ENCODE results near the gene F8A3. TPM values are rescaled to one million over a fixed set of nuclear protein-coding genes. Genes with fewer than 3 reads are reported as not detected.
"Not testable (repeated sequence)": the region's sequence is repeated elsewhere in the genome, so short reads cannot be mapped to it uniquely, and the experiment has no call there.

The F8A3 gene
- 9.7 TPM in 1 of 2 replicates, not detected in the other for total RNA-seq
- 0.06 TPM in 1 of 2 replicates, not detected in the other for polyA plus RNA-seq
- not detected in 2 replicates for polyA plus RNA-seq (2011; cell fraction: cytosol; rRNA removed)
- not detected in 2 replicates for polyA plus RNA-seq (2011; cell fraction: nucleus; rRNA removed)
- polyA plus RNA-seq (2012) = 2.3 and 3.8 TPM in 2 replicates
- polyA minus RNA-seq = not detected in 2 replicates
- 1.7 TPM for polyA minus RNA-seq (2011; cell fraction: cytosol; rRNA and poly(A)+ RNA removed)
- polyA minus RNA-seq (2011; cell fraction: nucleus; rRNA and poly(A)+ RNA removed) = not detected in 2 replicates
- percentile 11 among the genes with signal in this experiment for Bru-seq, nascent RNA
- percentile 24 among the genes with signal in this experiment for BruChase-seq, experiment 1, labeled RNA remaining after a 6-hour chase
- BruChase-seq, experiment 2, labeled RNA remaining after a 2-hour chase = not detected
- long read RNA-seq = 0 reads

DNA sequence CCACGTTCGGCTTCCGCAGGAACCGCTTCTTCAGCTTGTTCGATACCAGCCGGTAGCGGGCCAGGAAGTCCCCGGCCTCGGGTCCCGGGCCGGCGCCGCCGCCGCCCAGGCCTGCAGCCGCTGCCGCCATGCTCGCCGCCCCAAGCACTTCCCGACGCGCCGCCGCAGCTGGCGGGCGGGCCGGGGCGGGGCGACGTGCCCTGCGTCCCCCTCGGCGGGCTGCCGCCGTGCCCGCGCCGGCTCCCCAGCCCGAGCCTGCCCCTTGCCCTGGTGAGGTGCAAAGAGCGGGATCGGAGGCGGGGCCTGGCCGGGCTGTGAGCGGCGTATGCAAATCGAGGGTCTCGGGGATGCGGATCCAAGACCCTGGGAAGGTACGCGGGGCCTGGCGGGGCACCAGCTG, at the start of gene F8A3:
F8A3 (minus strand) TSS at position 150 of the 400 bp plus-strand sequence; CDS start at position 130, 20 bp downstream.
- H4K20me1 ChIP-seq (replicated peaks; ENCODE audit: control insufficient read depth, extremely low read depth, insufficient read depth, low read length); H3K27me3 ChIP-seq (ENCODE audit: control insufficient read depth in 2 of 2, insufficient read depth in 2 of 2, low read length in 2 of 2); CTCF ChIA-PET; H3K9ac ChIP-seq (replicated peaks; ENCODE audit: extremely low read depth, insufficient read depth, low read length); DNase-seq (ENCODE audit: low read depth, low spot score); dilution Hi-C loops (cut with MboI; ENCODE audit: extremely low pct_ligation_motif_present, low sequenced_read_pairs); POLR2A ChIA-PET; intact Hi-C loops (cut with micrococcal nuclease); H2AFZ ChIP-seq (ENCODE audit: low read depth, low read length); H3K27ac ChIP-seq (ENCODE audit: insufficient read depth, low read depth, low read length); H3K9me1 ChIP-seq (replicated peaks; ENCODE audit: control insufficient read depth, extremely low read depth, insufficient read depth, low read length); H3K4me3 ChIP-seq (replicated peaks in 1 of 3; ENCODE audit: insufficient read depth in 1 of 3, low read depth in 1 of 3, low read length in 3 of 3); H3K9me3 ChIP-seq (replicated peaks; ENCODE audit: control insufficient read depth, insufficient read depth, low read length); H3K79me2 ChIP-seq (ENCODE audit: control insufficient read depth, insufficient read depth, low read length); H3K4me1 ChIP-seq (ENCODE audit: control insufficient read depth, extremely low read depth, insufficient read depth, low read length); H3K4me2 ChIP-seq (ENCODE audit: insufficient read depth, low read length); H3K36me3 ChIP-seq (ENCODE audit: control insufficient read depth in 2 of 2, extremely low read depth in 1 of 2, insufficient read depth in 2 of 2, low read length in 2 of 2); BruUV-seq (replicated peaks); FAIRE-seq: not testable (repeated sequence)

DNA sequence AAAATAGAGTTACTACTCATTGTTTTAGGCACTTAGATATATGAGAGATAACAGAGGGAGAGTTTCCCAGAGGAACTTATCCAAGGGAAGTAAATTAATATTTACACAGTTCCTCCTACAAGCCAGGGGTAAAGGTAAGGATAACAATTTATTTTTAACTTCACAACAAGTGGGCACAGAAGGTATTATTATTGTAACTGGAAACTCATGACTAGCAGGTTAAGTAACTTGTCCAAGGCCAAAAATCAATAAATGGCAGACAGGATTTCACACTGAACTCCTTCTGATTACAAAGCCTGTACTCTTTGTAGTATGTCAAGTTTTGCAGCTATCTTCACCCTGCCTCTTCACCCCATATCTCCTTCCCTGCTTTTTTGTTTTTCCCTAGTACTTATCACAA, 46.9 kb upstream of the F8A3 start:
- Histone ChIP-seq H3K4me2 (ENCODE audit: insufficient read depth, low read length) (no peak overlapping the region), H3K27me3 (ENCODE audit: control insufficient read depth in 2 of 2, insufficient read depth in 2 of 2, low read length in 2 of 2) (no peaks in the 10 kb centered on the region), H3K9me3 (replicated peaks; ENCODE audit: control insufficient read depth, insufficient read depth, low read length) (no peaks in the 10 kb centered on the region), H3K4me3 (replicated peaks in 1 of 3; ENCODE audit: insufficient read depth in 1 of 3, low read depth in 1 of 3, low read length in 3 of 3) (no peak overlapping the region), H3K27ac (ENCODE audit: insufficient read depth, low read depth, low read length) (no peak overlapping the region), H2AFZ (ENCODE audit: low read depth, low read length) (no peak overlapping the region), H3K36me3 (ENCODE audit: control insufficient read depth in 2 of 2, extremely low read depth in 1 of 2, insufficient read depth in 2 of 2, low read length in 2 of 2) (no peaks in the 10 kb centered on the region), H3K4me1 (ENCODE audit: control insufficient read depth, extremely low read depth, insufficient read depth, low read length) (no peaks in the 10 kb centered on the region), H3K79me2 (ENCODE audit: control insufficient read depth, insufficient read depth, low read length) (no peaks in the 10 kb centered on the region), H4K20me1 (replicated peaks; ENCODE audit: control insufficient read depth, extremely low read depth, insufficient read depth, low read length) (no peaks in the 10 kb centered on the region), H3K9ac (replicated peaks; ENCODE audit: extremely low read depth, insufficient read depth, low read length) (no peak overlapping the region), H3K9me1 (replicated peaks; ENCODE audit: control insufficient read depth, extremely low read depth, insufficient read depth, low read length) (no peaks in the 10 kb centered on the region)
- POLR2A ChIA-PET = no interaction called here
- intact Hi-C loops (cut with micrococcal nuclease) (no loop called here), dilution Hi-C loops (cut with MboI; ENCODE audit: extremely low pct_ligation_motif_present, low sequenced_read_pairs) (no loop called here)
- DNase-seq (ENCODE audit: low read depth, low spot score) = no peak
- no peak for FAIRE-seq
- CTCF ChIA-PET = no interaction called here
- TF ChIP-seq FOS (IDR thresholded peaks at IDR 0.05; ENCODE audit: borderline replicate concordance, insufficient read depth, low read length) = no peak
- TF ChIP-seq EZH2 (IDR thresholded peaks at IDR 0.05; ENCODE audit: borderline replicate concordance, low read depth, low read length, severe bottlenecking) = no peak
- TF ChIP-seq POLR2AphosphoS5 (IDR thresholded peaks at IDR 0.05; ENCODE audit: insufficient read depth, low read depth, low read length) = no peak
- no peak for TF ChIP-seq JUN (IDR thresholded peaks at IDR 0.05; ENCODE audit: borderline replicate concordance, insufficient read depth, insufficient read length, low read depth)
- no peak for TF ChIP-seq MYC (IDR thresholded peaks at IDR 0.05; ENCODE audit: low read depth, low read length)
- no TSS peak for BruUV-seq (replicated peaks)

DNA sequence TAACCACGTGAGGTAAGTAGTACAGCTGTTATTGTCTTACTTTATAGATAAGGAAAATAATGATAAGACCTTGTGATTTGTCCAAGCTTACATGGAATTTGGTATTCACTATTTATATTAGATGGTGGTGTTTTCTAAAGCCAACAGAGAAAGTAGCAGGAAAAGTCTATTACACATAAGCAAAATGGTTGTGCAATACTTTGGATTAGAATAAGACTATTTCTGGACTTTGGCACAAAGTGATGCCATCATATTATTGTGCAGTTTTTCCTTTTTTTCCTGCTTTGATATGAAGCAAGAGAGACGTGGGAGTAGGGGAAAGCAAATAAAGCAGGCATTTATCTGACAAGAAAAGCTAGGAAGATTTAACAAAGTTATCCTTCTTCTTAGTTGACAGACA, 36.7 kb upstream of the F8A3 start:
- H3K36me3 ChIP-seq (ENCODE audit: control insufficient read depth in 2 of 2, extremely low read depth in 1 of 2, insufficient read depth in 2 of 2, low read length in 2 of 2); POLR2A ChIA-PET; DNase-seq (ENCODE audit: low read depth, low spot score): not testable (repeated sequence)

More for the DNA sequence above, 36.7 kb upstream of the F8A3 start:
- BruUV-seq (replicated peaks); H3K79me2 ChIP-seq (ENCODE audit: control insufficient read depth, insufficient read depth, low read length); H3K9me3 ChIP-seq (replicated peaks; ENCODE audit: control insufficient read depth, insufficient read depth, low read length); H3K9me1 ChIP-seq (replicated peaks; ENCODE audit: control insufficient read depth, extremely low read depth, insufficient read depth, low read length); H3K9ac ChIP-seq (replicated peaks; ENCODE audit: extremely low read depth, insufficient read depth, low read length); H3K4me2 ChIP-seq (ENCODE audit: insufficient read depth, low read length); H3K4me3 ChIP-seq (replicated peaks in 1 of 3; ENCODE audit: insufficient read depth in 1 of 3, low read depth in 1 of 3, low read length in 3 of 3); H3K27ac ChIP-seq (ENCODE audit: insufficient read depth, low read depth, low read length); intact Hi-C loops (cut with micrococcal nuclease); FAIRE-seq; H3K27me3 ChIP-seq (ENCODE audit: control insufficient read depth in 2 of 2, insufficient read depth in 2 of 2, low read length in 2 of 2); H4K20me1 ChIP-seq (replicated peaks; ENCODE audit: control insufficient read depth, extremely low read depth, insufficient read depth, low read length); dilution Hi-C loops (cut with MboI; ENCODE audit: extremely low pct_ligation_motif_present, low sequenced_read_pairs); CTCF ChIA-PET; H3K4me1 ChIP-seq (ENCODE audit: control insufficient read depth, extremely low read depth, insufficient read depth, low read length); H2AFZ ChIP-seq (ENCODE audit: low read depth, low read length): not testable (repeated sequence)

Data from endothelial cell of umbilical vein (primary cell).